ENCODE data around the gene RIF1. TPM values are rescaled to one million over a fixed set of nuclear protein-coding genes. Genes with fewer than 3 reads are reported as not detected.

Gene RIF1
- total RNA-seq, 1 donor from 2014 or later: 39.1 TPM

GRCh38 chr2:151520976-151521375 lies 111.3 kb downstream of the RIF1 start:
- Histone ChIP-seq H3K9ac (ENCODE audit: low read length) (no peak overlapping the region), H3K36me3 (ENCODE audit: insufficient read depth, low read length) (no peaks in the 10 kb centered on the region), H4K20me1 (ENCODE audit: insufficient read depth, low read length) (no peaks in the 10 kb centered on the region), H3K4me2 (ENCODE audit: low read length) (no peak overlapping the region), H3K4me3 (ENCODE audit: insufficient read depth, low read depth, low read length) (no peak overlapping the region), H2AFZ (ENCODE audit: low read depth, low read length) (no peak overlapping the region), H3K9me3 (ENCODE audit: insufficient read depth, low read depth, low read length) (no peaks in the 10 kb centered on the region), H3K4me1 (ENCODE audit: insufficient read depth, low read length) (no peaks in the 10 kb centered on the region), H3K27ac (ENCODE audit: low read depth, low read length) (no peak overlapping the region), H3K79me2 (ENCODE audit: insufficient read depth, low read length) (no peaks in the 10 kb centered on the region), H3K27me3 (ENCODE audit: insufficient read depth, low read length) (no peaks in the 10 kb centered on the region)
- no peak overlapping the region for H3K27ac Mint-ChIP-seq (ENCODE audit: unreplicated experiment)
- H3K36me3 Mint-ChIP-seq (ENCODE audit: low read depth, unreplicated experiment): no peaks in the 10 kb centered on the region
- DNase-seq (ENCODE audit: low read depth) (no peak), FAIRE-seq (no peak)
- TF ChIP-seq CTCF (IDR thresholded peaks at IDR 0.05; ENCODE audit: insufficient read depth, low read depth, low read length) (no peak), EZH2 (IDR thresholded peaks at IDR 0.05; ENCODE audit: insufficient read depth, low read length) (no peak)
- H3K4me3 Mint-ChIP-seq (ENCODE audit: unreplicated experiment): no peak overlapping the region
- H3K9me3 Mint-ChIP-seq (ENCODE audit: unreplicated experiment): no peaks in the 10 kb centered on the region
- peaks cover 16% of the 10 kb centered on the region for H3K4me1 Mint-ChIP-seq (ENCODE audit: low read depth, unreplicated experiment)
- H3K27me3 Mint-ChIP-seq (ENCODE audit: low read depth, unreplicated experiment): no peaks in the 10 kb centered on the region

DNA sequence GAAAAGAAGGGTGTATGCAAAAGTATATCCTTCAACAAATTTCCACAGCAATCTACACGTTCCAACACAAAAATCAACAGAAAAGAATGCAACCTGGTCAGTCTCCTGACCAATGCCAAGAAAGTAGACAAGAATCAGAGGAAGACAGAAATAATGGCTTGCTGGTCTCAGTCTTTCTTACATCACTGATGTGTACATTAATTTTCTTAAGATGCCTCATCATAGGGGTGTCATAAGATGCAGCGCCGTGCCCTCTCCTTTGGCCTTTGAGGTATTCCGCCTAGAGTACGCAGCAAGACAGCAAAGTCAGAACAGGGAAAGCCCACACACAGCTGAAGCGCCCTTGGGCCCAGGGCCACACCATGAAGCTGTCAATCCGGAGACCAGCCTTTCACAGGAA lies 112.9 kb downstream of the RIF1 start:
- H3K36me3 ChIP-seq (ENCODE audit: insufficient read depth, low read length): no peaks in the 10 kb centered on the region
- H3K4me3 ChIP-seq (ENCODE audit: insufficient read depth, low read depth, low read length): no peak overlapping the region
- H3K27ac Mint-ChIP-seq (ENCODE audit: unreplicated experiment): no peak overlapping the region
- no peak overlapping the region for H2AFZ ChIP-seq (ENCODE audit: low read depth, low read length)
- H3K27me3 Mint-ChIP-seq (ENCODE audit: low read depth, unreplicated experiment): no peaks in the 10 kb centered on the region
- H3K27me3 ChIP-seq (ENCODE audit: insufficient read depth, low read length): no peaks in the 10 kb centered on the region
- no peak overlapping the region for H3K27ac ChIP-seq (ENCODE audit: low read depth, low read length)
- DNase-seq (ENCODE audit: low read depth): no peak
- H4K20me1 ChIP-seq (ENCODE audit: insufficient read depth, low read length): no peaks in the 10 kb centered on the region
- H3K4me3 Mint-ChIP-seq (ENCODE audit: unreplicated experiment): no peak overlapping the region
- H3K9me3 Mint-ChIP-seq (ENCODE audit: unreplicated experiment): no peaks in the 10 kb centered on the region
- peaks cover 16% of the 10 kb centered on the region for H3K4me1 Mint-ChIP-seq (ENCODE audit: low read depth, unreplicated experiment)
- TF ChIP-seq EZH2 (IDR thresholded peaks at IDR 0.05; ENCODE audit: insufficient read depth, low read length) (no peak), CTCF (IDR thresholded peaks at IDR 0.05; ENCODE audit: insufficient read depth, low read depth, low read length) (no peak)
- no peaks in the 10 kb centered on the region for H3K4me1 ChIP-seq (ENCODE audit: insufficient read depth, low read length)
- no peaks in the 10 kb centered on the region for H3K79me2 ChIP-seq (ENCODE audit: insufficient read depth, low read length)
- no peaks in the 10 kb centered on the region for H3K9me3 ChIP-seq (ENCODE audit: insufficient read depth, low read depth, low read length)
- no peak overlapping the region for H3K9ac ChIP-seq (ENCODE audit: low read length)
- no peak for FAIRE-seq
- no peaks in the 10 kb centered on the region for H3K36me3 Mint-ChIP-seq (ENCODE audit: low read depth, unreplicated experiment)
- no peak overlapping the region for H3K4me2 ChIP-seq (ENCODE audit: low read length)

- DNase-seq (ENCODE audit: low read depth) (peak; percentile 3), FAIRE-seq (no peak)
- no peaks in the 10 kb centered on the region for H4K20me1 ChIP-seq (ENCODE audit: insufficient read depth, low read length)
- Mint-ChIP-seq H3K27me3 (ENCODE audit: low read depth, unreplicated experiment) (no peaks in the 10 kb centered on the region), H3K4me1 (ENCODE audit: low read depth, unreplicated experiment) (peaks cover 11% of the 10 kb centered on the region), H3K9me3 (ENCODE audit: unreplicated experiment) (no peaks in the 10 kb centered on the region), H3K27ac (ENCODE audit: unreplicated experiment) (no peak overlapping the region), H3K4me3 (ENCODE audit: unreplicated experiment) (no peak overlapping the region), H3K36me3 (ENCODE audit: low read depth, unreplicated experiment) (no peaks in the 10 kb centered on the region)
- H3K4me1 ChIP-seq (ENCODE audit: insufficient read depth, low read length): no peaks in the 10 kb centered on the region
- no peaks in the 10 kb centered on the region for H3K9me3 ChIP-seq (ENCODE audit: insufficient read depth, low read depth, low read length)
- H2AFZ ChIP-seq (ENCODE audit: low read depth, low read length): no peak overlapping the region
- H3K79me2 ChIP-seq (ENCODE audit: insufficient read depth, low read length): no peaks in the 10 kb centered on the region
- H3K9ac ChIP-seq (ENCODE audit: low read length): no peak overlapping the region
- no peaks in the 10 kb centered on the region for H3K27me3 ChIP-seq (ENCODE audit: insufficient read depth, low read length)
- H3K27ac ChIP-seq (ENCODE audit: low read depth, low read length): no peak overlapping the region
- no peak overlapping the region for H3K4me2 ChIP-seq (ENCODE audit: low read length)
- H3K4me3 ChIP-seq (ENCODE audit: insufficient read depth, low read depth, low read length): no peak overlapping the region
- TF ChIP-seq CTCF (IDR thresholded peaks at IDR 0.05; ENCODE audit: insufficient read depth, low read depth, low read length): no peak
- no peaks in the 10 kb centered on the region for H3K36me3 ChIP-seq (ENCODE audit: insufficient read depth, low read length)
These were observed 114.1 kb downstream of the RIF1 start for GRCh38 chr2:151523850-151524249.
